HUES48 (cell line): ENCODE results near the gene RNF208.

ENCODE experiments used
- H3K27ac ChIP-seq: one replicate; pipeline ENCODE4 v1.7.0; 2013; ENCODE audit warnings: low read depth, low read length, inconsistent platforms
- H3K27me3 ChIP-seq: 2 replicates; pipeline ENCODE4 v1.6.1; 2013; ENCODE audit warnings: mild to moderate bottlenecking, low read length; ENCODE audit not compliant: control insufficient read depth, insufficient read depth
- H3K36me3 ChIP-seq: 2 replicates; pipeline ENCODE4 v1.6.1; 2013; ENCODE audit warnings: low read length; ENCODE audit not compliant: control insufficient read depth, insufficient read depth
- H3K4me1 ChIP-seq: 2 replicates; pipeline ENCODE4 v1.6.1; 2013; ENCODE audit warnings: mild to moderate bottlenecking, low read length; ENCODE audit not compliant: control insufficient read depth, insufficient read depth
- H3K4me3 ChIP-seq: 2 replicates; pipeline ENCODE4 v1.5.1; 2013; ENCODE audit warnings: mild to moderate bottlenecking, low read depth, low read length
- H3K9ac ChIP-seq: 2 replicates; pipeline ENCODE4 v1.6.1; 2013; ENCODE audit warnings: mild to moderate bottlenecking, low read depth, low read length, moderate library complexity
- H3K9me3 ChIP-seq: 2 replicates; pipeline ENCODE4 v1.6.1; 2013; ENCODE audit warnings: low read length; ENCODE audit not compliant: control insufficient read depth, insufficient read depth

Gene RNF208

GRCh38 chr9:137175345-137175961, 46.6 kb downstream of the RNF208 start:
- peaks cover 40% of the 10 kb centered on the region for H3K27me3 ChIP-seq
- no peaks in the 10 kb centered on the region for H3K9me3 ChIP-seq
- H3K4me3 ChIP-seq, result no peak overlapping the region
- H3K4me1 ChIP-seq, result no peaks in the 10 kb centered on the region; the same call in 1 of the 2 replicates
- peaks cover 15% of the 10 kb centered on the region for H3K36me3 ChIP-seq
- no peak overlapping the region for H3K27ac ChIP-seq
- no peak overlapping the region for H3K9ac ChIP-seq

- H3K9me3 ChIP-seq, result no peaks in the 10 kb centered on the region
- no peaks in the 10 kb centered on the region; the same call in 1 of the 2 replicates for H3K4me1 ChIP-seq
- no peak overlapping the region for H3K27ac ChIP-seq
- H3K27me3 ChIP-seq, result peaks cover 47% of the 10 kb centered on the region
- H3K4me3 ChIP-seq, result no peak overlapping the region
- H3K9ac ChIP-seq, result no peak overlapping the region
- peaks cover 10% of the 10 kb centered on the region for H3K36me3 ChIP-seq
Observed at GRCh38 chr9:137174722-137175293, 47.2 kb downstream of the RNF208 start.

GRCh38 chr9:137173796-137174664, 48.0 kb downstream of the RNF208 start:
- no peak overlapping the region for H3K9ac ChIP-seq
- H3K36me3 ChIP-seq, result 0 out of 2 replicates have a peak, but pooled peaks cover 5% of the 10 kb centered on the region
- H3K27me3 ChIP-seq, result peaks cover 54% of the 10 kb centered on the region
- H3K4me3 ChIP-seq, result no peak overlapping the region
- H3K4me1 ChIP-seq, result no peaks in the 10 kb centered on the region; the same call in 1 of the 2 replicates
- no peaks in the 10 kb centered on the region for H3K9me3 ChIP-seq
- H3K27ac ChIP-seq, result no peak overlapping the region

GRCh38 chr9:137172901-137173795, 48.9 kb downstream of the RNF208 start:
- Histone ChIP-seq H3K36me3 (0 out of 2 replicates have a peak, but pooled peaks cover under 1% of the 10 kb centered on the region), H3K27ac (no peak overlapping the region), H3K4me1 (no peaks in the 10 kb centered on the region; the same call in 1 of the 2 replicates), H3K9ac (no peak overlapping the region), H3K27me3 (peaks cover 63% of the 10 kb centered on the region), H3K4me3 (no peak overlapping the region), H3K9me3 (no peaks in the 10 kb centered on the region)

- Histone ChIP-seq H3K9me3 (no peaks in the 10 kb centered on the region), H3K9ac (no peak overlapping the region), H3K27me3 (peaks cover 82% of the 10 kb centered on the region), H3K4me1 (no peaks in the 10 kb centered on the region; the same call in 1 of the 2 replicates), H3K27ac (no peak overlapping the region), H3K4me3 (no peak overlapping the region), H3K36me3 (no peaks in the 10 kb centered on the region)
Observed at GRCh38 chr9:137171149-137171900, 50.7 kb downstream of the RNF208 start.

- peaks cover 84% of the 10 kb centered on the region for H3K27me3 ChIP-seq
- H3K4me1 ChIP-seq, result no peaks in the 10 kb centered on the region; the same call in 1 of the 2 replicates
- H3K9ac ChIP-seq, result no peak overlapping the region
- H3K9me3 ChIP-seq, result no peaks in the 10 kb centered on the region
- no peak overlapping the region for H3K27ac ChIP-seq
- H3K36me3 ChIP-seq, result no peaks in the 10 kb centered on the region
- no peak overlapping the region for H3K4me3 ChIP-seq
Observed at GRCh38 chr9:137170486-137171148, 51.4 kb downstream of the RNF208 start.
